Dedifferentiated amniotic fluid mesenchymal stem cell (primary cell): Measurements from ENCODE around the gene SELL.
"Not testable (repeated sequence)": the region's sequence is repeated elsewhere in the genome, so short reads cannot be mapped to it uniquely, and the experiment has no call there.

Source experiments
- DNase-seq: peaks from one replicate; pipeline ENCODE4 v3.0.0-alpha.2; 2016; ENCODE audit errors: extremely low spot score

Gene SELL

DNA sequence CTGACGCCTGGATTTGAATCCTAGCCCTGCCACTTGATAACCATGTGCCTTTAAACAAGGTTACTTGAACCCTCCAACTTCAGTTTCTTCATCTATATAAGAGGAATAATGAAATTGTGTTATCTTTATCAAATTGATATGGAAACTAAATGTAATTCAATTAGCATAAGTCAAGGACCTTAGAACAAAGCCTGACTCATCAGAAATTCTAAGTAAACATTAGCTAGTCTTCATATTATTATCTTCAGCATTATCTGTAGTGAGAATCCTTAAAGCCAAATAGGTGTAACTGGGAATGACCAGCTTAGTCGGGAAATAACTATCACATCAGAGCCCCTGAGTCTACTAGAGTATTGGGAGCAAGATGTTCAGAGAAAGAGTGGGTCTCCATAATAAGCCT is 6.6 kb downstream of the SELL start:
- no peak for DNase-seq

DNA sequence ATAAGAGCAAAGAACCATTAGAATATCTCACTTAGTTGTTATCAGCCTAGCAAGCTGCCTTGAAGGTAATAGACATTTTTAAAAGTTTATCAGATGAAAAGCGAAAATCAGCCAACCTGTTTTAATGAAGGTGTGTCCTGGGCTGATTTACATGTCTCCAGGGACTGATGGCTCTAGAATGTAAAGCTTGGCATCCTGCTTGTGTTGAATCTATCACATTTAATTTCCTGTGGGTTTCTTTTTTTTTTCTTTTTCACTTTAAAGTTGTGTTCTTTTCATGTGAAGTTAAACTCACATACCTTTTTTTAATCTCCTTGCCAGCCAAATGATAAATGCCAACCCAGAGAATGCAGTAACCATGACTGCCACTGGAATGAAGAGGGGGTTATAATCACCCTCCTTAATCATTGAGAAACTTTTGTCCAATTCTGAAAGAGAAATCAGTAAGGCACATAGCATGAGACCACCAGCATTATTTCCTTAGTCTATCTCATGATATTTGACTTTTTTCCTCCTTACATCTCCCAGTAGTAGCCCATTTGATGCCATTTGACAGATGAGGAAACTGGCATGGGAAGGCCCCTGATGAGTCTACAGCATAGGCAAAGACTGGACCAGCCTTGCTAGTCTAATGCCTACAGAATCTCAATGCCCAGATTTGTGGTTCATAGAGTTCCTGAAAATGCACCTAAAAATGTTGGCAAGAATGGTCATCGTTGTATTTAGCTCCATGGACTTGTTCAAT is 10.0 kb downstream of the SELL start:
- DNase-seq: no peak

DNA sequence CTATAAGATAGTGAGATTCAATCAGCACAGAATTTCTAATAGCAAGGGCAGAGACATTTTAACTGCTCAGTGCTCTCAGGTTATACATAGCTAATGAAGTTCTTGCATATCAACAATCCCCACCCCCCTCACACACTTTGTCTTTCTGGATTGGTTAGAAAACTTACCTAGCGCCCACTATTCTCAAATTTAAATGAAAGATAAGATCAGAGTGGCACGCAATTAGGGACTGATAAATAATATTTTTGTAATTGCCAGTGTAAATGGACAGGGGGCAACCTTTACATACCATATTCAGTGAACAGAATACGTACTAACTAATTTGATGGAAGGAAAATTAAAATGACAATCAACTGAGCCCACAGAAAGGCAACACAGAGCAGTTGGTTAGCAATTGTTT is 11.7 kb downstream of the SELL start:
- DNase-seq: no peak

DNA sequence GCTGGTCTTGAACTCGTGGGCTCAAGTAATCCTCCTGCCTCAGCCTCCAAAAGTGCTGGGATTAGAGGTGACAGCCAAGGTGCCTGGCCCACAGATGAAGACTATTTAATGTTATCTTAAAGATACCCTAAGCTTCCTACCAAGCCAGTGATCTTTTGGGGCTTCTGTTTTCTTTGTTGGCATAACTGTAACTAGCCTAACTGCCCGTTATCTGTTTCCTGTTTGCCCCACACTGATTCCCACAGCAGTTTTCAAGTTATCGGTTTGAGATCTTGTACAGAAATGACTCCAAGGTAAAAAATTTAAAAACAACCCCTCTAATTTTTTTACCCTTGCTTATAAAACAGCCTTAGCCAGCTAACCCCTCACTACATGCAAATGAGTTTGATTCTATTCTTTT is 12.4 kb downstream of the SELL start:
- DNase-seq: no peak

DNA sequence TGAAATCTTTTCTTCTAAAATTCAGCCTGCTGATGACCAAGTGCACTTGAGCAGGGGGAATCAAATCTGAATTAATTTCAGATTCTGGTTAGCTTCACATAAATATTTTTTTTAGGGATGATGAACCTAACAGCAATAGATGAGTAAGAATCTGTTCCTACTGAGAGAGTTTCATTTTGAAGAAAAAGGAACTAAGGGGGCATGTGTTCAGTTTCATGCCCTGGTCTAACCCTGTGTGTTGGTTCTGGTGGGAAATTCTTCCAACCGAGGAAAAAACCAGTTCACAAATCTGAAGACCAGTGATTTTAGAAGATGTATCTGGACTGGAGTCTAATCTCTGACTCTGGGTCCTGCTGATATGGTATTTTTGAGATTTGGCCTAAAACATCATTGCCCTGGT is 13.7 kb downstream of the SELL start:
- no peak for DNase-seq

DNA sequence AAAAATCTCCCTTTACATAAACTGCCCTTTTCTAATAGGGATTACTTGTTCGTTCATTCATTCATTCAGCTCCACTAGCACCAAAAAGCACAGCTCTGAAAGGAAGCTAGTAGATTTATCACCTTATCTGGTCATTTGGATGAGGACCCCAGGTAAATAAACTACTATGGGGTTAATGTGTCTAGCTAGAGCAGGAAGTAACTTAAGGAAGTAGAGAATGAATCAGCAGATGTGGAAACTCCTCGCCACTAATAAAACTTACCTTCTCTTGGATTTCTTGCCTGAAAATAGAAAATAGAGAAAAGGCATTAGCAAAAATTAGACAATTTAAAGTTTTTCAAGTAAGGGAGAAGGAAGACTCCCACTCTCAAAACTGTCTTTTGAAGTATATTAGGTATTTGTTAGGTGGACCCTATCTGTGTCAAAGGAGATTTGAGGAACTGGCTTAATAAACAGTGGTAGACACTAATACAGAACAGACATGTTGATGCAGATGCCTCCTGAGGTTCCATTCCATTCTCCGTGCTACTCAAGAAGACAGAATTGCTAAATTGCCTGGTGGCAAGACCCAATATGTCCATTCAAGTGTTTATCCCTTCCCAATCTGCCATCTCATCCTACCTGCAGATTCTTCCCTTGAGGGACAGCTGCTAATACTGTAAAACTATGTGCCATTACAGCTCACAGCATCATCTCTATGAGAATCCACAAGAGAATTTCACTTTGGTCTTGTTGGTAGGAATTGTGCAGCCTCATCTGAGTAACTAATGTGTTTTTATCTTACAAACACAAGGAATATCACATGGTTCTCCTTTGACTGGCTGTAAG is 14.9 kb downstream of the SELL start:
- no peak for DNase-seq

DNA sequence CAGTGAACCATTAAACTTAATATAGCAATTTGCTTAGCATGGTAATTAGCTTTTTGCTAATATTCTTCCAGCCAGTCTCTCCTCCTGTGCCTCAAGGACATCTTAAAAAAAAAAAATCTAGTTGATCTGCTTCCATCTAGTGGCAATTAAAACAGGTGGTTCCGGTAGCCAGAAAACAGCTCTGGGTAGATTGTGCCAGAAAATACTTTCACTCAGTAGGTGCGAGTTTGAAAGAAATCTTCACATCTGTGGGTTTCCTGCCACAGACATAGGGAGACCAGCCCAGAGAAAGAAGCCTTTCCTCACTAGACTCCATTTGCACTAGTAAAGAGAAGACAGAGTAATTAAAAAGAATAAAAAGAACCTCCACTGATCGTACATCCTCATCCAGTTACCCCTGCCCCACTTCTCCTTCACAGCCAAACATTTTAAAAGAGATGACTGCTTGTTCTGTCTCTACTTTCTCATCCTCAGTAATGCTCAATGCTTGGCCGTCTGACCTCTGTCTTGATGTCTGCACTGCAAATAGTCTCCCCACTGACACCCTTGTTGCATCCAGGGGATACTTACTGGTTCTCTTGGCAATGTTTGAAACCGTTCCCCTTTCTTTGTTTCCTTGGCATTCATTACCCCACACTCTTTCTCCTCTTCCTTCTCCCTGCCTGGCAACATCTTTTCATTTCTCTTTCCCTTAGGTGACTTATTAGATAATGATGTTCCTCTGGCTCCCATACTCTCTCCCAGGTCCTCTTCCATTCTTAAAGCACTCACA is 16.9 kb downstream of the SELL start:
- DNase-seq: no peak

DNA sequence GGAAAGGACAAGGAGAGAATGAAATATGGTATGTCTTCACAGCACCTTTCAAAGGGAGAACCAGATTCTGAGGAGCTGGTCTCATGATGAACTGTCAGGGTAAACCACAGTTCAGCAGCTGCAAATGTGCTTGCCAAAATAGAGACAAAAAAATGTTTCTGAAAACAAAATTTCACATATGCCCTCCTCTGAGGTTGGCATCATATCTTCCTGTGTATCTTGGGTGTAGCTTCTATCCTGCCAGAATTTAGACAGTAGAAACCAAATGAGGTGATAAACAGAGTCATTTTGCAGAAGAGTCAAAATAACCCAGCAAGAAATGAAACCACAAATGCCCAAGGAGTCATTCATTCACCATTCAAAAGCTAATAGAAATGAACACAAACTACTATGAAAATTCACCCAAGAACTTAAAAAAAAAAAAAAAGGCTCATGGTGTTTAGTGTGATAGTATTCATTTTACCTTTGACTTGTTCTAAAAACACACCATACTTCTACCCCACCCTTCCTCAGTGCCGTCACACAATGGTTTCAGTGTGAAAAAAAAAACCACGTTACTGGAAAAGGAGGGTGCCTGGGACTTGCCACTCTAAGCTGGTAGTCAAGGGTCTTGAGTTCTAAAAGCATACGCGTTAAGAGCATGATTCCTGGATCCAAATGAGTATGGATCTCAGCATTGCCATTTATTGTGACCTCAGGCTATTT is 18.5 kb downstream of the SELL start:
- DNase-seq: no peak

DNA sequence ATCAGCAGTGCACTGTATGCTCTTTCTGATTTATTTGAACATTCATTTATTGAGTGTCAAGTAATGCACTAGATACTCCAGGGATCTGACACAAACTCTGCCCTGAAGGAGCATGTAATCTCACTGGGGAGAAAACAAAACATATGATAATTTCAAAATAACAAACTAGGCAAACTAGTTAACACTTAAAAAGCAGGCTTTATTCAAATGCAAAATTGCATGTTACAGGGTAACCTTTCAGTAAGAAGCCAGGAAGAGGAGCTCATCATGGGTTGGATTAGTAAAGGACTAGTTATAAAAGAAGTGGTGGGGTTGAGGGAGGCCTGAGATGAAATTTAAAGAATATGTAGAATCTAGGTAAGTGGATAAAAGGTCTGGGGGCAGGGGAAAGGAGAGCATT is 20.9 kb downstream of the SELL start:
- DNase-seq: no peak

DNA sequence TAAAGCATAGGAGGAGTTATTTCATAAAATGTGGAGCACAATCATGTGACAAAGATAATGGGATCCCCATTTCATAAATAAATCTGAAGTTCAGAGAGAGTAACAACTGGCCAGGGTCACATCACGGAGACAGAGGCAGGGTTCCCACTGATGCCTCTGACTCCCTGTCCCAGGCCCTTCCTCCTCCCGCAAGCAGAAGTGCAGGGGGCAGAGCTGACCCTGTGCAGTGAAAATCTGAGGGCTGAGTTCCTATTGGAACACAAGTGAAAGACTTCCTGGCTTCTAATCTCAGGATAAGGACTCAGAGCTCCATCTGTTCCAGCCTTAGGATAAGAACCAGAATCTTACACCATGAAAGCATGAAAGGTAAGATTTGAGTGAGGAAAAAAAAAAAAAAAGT is 22.0 kb downstream of the SELL start:
- no peak for DNase-seq

DNA sequence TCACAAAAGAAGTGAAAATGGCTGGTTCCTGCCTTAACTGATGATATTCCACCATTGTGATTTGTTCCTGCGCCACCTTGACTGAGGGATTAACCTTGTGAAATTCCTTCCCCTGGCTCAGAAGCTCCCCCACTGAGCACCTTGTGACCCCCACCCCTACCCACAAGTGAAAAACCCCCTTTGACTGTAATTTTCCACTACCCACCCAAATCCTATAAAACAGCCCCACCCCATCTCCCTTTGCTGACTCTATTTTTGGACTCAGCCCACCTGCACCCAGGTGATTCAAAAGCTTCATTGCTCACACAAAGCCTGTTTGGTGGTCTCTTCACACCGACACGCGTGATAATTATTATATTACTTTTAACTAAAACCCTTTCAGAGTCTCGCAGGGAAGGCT is 23.0 kb downstream of the SELL start:
- DNase-seq: not testable (repeated sequence)

DNA sequence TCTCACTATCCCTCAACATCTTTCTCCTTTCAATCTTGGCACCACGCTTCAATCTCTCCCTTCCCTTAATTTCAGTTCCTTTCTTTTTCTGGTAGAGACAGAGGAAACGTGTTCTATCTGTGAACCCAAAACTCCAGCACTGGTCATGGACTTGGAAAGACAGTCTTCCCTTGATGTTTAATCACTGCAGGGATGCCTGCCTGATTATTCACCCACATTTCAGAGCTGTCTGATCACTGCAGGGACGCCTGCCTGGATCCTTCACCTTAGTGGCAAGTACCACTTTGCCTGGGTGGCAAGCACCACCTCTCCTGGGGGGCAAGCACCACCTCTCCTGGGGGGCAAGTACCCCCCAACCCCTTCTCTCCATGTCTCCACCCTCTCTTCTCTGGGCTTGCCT is 27.8 kb downstream of the SELL start:
- DNase-seq: no peak

DNA sequence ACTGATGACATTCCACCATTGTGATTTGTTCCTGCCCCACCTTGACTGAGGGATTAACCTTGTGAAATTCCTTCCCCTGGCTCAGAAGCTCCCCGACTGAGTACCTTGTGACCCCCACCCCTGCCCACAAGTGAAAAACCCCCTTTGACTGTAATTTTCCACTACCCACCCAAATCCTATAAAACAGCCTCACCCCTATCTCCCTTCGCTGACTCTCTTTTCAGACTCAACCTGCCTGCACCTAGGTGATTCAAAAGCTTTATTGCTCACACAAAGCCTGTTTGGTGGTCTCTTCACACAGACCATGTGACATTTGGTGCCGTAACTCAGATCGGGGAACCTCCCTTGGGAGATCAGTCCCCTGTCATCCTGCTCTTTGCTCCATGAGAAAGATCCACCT is 28.3 kb downstream of the SELL start:
- not testable (repeated sequence) for DNase-seq

DNA sequence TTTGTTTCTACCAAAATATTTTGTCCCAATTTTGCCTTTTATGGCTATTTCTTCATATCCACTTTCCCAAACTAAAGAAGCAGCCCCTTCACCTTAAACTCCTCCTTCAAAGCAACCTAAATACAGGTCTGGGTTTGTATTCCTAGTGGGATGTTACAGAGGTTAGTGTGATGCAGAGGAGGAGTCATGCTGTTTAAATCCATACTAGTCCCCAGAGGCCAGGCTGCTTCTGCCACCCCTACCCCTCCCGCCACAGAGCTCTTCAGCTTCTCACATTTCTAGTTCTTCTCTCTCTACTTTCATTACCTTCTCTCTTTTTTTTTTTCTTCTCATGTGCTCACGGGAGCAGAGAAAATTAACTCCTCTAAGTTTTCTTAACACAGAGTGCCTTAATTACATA is 29.3 kb downstream of the SELL start:
- no peak for DNase-seq

DNA sequence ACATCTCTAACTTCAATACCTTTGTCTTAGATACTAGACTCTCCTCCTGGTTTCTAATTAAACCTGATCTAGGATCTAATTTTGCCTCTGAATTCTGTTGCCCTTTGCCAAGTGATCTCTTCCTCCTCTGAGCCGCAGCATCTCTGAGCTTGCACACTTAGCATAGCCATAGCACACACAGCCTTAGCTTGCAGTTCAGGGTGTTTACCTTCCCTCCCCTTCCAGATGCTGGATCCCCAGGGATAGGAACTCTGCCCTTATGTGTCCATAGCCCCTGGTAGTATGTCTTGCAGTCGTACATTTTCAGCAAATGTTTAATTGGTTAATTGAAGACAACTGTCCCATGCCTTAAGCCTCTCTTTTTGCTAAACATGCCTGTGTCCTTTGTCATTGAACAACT is 30.3 kb downstream of the SELL start:
- no peak for DNase-seq

DNA sequence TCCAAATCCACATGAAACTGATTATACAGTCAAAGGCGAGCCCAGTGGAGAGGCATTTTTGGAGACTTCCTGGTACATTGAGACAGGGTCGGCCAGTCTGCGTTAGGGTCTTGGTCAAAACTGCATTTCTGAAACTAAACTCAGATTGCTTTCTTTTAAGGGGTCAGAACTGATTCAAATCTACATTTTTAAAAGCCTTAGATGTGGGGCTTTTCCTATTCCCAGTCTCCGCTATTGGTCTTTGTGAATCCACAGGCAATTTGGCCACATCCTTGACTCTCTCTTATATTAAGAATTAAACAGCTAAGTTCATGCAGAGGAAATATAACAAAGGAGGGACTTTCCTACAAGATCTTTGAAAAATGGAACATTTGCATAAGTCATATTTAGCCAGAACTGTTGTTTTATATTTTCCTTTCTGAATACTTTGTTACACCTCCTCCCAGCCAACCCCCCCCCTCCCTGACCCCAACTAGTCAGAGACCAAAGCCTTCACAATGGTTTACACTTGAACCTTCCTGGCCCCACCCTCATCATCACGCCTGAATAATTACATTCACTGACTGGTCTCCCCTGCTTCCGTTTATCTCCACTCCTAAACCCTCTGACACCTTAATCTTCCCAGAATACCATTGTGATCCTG is 30.9 kb downstream of the SELL start:
- no peak for DNase-seq

DNA sequence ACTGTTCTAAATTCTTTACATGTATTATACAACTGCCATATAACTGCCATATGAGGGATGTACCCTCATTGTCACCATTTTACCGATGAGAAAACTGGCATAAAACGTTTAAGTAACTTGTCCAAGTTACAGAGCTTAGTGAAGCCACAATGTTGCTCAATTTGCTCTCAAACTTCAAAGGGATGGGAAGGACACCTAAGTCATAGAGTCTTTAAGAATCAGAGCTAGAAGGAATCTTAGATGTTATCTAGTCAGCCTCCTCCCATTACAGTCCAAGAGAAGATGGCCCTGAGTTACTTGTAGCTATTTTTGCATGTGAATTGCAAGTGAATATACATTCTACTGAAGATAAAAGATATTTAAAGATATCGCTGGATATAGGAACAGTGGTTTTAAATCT is 31.7 kb downstream of the SELL start:
- no peak for DNase-seq

DNA sequence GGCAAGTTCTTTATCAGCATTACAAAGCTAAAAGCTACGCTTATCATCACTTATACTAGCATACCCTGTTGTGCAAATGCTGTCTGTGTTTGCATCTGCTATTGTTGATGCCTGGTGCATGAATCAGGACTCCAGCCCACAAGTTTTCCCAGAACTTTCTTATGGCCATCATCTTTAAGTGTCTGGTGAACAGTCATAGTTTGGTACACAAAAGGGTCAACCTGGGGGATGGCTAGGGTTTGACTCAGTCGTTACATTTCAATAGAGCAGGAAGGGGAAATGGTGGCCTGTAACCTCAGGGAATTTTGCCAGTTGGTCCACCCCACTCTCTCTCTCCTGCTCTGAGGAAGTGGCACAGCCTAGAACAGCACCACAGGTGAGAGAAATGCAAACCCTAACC is 35.4 kb downstream of the SELL start:
- DNase-seq: no peak

DNA sequence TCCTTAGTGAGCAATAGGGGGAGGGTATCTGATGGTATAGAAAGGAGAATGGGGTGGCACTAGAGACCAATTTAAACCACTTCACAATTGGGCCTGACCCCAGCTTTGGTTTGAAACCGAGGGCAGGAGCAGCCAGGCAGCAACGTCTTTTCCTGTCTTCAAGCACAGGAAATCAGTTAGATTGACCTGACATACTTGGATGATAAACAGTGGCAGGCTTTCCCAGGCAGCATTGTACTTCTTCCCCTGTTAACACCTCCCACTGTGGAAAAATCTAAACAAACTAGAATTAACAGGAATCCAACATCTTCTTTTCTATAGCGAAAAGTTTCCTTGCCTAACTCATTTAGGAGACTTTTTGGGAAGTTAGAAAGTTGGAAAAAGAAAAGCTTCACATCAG is 40.6 kb downstream of the SELL start:
- DNase-seq: no peak

DNA sequence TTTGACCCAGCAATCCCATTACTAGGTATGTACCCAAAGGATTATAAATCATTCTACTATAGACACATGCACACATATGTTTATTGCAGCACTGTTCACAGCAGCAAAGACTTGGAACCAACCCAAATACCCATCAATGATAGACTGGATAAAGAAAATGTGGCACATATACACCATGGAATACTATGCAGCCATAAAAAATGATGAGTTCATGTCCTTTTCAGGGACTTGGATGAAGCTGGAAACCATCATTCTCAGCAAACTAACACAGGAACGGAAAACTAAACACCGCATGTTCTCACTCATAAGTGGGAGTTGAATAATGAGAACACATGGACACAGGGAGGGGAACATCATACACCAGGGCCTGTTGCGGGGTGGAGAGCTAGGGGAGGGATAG is 41.2 kb downstream of the SELL start:
- not testable (repeated sequence) for DNase-seq
